GM12892 (cell line): ENCODE results near the gene KCNS1.

Experiments used
- POLR2A ChIP-seq: IDR thresholded peaks from 2 replicates; pipeline ENCODE4 v1.6.1; 2011; ENCODE audit warnings: low read depth, low read length, control low read depth
- POLR2AphosphoS5 ChIP-seq: IDR thresholded peaks from 2 replicates; pipeline ENCODE4 v1.6.1; 2011; ENCODE audit warnings: low read depth, low read length, control low read depth
- TAF1 ChIP-seq: IDR thresholded peaks from 2 replicates; pipeline ENCODE4 v1.6.1; 2011; ENCODE audit warnings: low read depth, mild to moderate bottlenecking, control low read depth, low read length, borderline replicate concordance

DNA sequence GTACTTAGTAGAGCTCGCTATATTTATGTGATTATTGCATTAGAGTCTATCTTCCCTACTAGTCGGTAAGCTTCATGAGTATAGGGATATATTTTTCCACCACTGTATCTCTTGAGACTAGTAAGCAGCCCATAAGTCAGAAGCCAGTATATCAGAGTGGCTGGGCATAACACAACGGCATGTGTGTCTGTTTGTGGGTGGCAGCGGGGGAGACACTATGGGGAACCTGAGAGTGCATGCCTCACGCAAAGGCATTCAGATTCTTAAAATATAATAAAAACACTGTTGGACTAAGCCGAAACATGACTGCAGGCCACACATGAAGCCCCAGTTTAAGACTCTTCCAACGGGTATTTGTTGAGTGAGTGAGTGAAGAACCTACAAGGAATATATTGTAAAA lies 8.0 kb downstream of the KCNS1 start:
- TF ChIP-seq POLR2AphosphoS5 (no peak), POLR2A (no peak), TAF1 (no peak)
